GOT3 (cell line): ENCODE results near the gene SLC16A7.
"Not testable (repeated sequence)": the region's sequence is repeated elsewhere in the genome, so short reads cannot be mapped to it uniquely, and the experiment has no call there.

Experiments used
- DNase-seq: peaks from one replicate; lab custom pipeline; 2025; ENCODE audit warnings: mixed read lengths; lab: John Stamatoyannopoulos, UW

SLC16A7 gene, protein sequence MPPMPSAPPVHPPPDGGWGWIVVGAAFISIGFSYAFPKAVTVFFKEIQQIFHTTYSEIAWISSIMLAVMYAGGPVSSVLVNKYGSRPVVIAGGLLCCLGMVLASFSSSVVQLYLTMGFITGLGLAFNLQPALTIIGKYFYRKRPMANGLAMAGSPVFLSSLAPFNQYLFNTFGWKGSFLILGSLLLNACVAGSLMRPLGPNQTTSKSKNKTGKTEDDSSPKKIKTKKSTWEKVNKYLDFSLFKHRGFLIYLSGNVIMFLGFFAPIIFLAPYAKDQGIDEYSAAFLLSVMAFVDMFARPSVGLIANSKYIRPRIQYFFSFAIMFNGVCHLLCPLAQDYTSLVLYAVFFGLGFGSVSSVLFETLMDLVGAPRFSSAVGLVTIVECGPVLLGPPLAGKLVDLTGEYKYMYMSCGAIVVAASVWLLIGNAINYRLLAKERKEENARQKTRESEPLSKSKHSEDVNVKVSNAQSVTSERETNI

DNA sequence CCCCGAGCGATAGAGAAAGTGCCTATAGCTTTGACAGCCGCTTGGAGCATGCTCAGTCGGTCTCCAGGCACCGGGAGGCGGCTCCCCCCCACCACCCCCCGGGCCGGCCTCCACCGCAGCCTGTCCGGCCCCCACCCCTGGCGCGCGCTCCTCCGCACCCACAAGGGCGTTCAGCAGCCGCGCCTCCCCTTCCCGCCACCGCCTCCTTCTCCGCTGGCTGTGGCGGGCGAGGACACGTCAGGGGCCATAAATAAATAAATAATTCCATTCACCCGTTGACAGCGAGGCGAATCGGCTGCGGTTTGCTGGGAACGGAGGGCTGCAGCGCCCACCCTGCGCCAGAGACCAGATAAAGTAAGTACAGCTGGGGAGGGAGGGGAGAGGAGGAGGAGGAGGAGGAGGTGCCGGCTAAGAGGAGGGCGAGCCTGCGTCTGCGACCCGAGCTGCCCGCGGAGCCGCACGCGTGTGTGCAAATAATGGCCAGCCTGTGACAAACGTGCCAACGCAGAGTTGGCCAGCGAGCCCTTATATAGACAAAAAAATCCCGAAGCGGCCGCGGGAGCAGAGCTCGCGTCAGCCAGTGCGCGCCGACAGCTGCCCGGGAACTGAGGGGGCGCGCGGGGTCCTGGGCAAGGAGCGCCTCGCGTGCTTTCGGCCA, at the start of gene SLC16A7:
SLC16A7 (plus strand) TSS at position 147 of the 658 bp plus-strand sequence. CDS start 108,773 bp downstream, outside the sequence.
- DNase-seq, result peak; percentile 99

DNA sequence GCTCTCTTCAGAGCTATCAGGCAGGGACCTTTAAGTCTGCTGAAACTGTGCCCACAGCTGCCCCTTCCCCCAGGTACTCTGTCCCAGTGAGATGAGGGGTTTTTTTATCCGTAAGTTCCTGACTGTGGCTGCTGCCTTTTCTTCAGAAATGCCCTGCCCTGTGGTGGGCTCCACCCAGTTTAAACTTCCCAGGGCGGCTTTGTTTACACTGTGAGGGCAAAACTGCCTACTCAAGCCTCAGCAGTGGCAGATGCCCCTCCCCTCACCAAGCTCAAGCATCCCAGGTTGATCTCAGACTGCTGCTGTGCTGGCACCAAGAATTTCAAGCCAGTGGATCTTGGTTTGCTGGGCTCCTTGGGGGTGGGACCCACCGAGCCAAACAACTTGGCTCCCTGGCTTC, 46.9 kb upstream of the SLC16A7 start:
- no peak for DNase-seq

DNA sequence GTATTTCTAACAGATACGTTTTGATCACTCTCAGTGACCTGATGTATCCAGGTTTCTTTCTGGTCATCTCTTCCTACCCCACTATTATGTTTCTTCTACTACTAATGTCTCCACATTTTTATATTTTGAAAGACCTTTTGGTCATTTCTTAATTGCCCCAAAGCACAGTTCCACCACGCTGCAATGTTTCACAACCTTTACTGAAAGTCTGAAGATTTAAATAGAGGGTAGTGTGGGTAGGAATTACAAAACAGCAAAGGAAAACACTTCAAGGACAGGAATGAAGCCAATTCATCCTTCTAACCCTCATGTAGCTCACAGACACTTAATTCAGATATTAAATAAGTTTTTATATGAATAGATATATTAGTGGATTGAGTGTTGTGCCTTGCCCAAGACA, 36.1 kb upstream of the SLC16A7 start:
- DNase-seq, result no peak

DNA sequence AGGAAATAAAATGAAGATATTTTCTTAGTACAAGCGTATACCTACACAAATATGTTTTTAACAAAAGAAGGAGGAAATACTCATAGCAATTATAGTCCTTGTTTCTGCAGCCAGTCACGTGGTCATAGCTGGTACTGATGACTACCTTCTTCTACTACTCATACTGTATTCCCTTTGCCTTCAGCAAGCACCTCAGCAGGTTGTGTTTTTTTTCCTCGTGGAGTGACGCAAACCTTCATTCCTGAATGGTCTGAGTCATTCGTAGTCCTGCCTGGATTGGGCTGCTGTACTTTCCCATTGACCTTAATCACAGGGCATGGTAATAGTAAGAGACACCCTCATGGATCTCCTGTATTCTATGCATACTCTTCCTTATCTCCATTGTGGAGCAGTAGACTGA, 25.7 kb upstream of the SLC16A7 start:
- DNase-seq, result no peak

DNA sequence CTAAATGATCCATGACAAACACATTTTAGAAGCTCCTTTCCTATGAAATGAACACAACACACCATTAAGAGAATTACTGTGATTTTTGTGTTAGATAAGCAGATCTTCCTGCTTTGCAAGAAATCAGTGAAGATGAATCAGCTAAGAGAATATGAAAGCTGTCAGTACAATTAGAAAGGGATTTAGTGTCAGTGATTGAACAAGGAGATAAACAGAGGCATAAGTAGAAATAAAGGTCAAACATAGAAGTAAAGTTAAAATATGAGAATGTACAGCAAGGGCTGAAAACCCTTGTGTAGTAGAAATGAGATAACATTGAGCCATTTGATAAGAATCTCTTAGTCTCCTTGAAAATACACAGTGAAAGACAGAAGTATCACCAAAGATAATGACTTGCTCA, 21.4 kb upstream of the SLC16A7 start:
- no peak for DNase-seq

DNA sequence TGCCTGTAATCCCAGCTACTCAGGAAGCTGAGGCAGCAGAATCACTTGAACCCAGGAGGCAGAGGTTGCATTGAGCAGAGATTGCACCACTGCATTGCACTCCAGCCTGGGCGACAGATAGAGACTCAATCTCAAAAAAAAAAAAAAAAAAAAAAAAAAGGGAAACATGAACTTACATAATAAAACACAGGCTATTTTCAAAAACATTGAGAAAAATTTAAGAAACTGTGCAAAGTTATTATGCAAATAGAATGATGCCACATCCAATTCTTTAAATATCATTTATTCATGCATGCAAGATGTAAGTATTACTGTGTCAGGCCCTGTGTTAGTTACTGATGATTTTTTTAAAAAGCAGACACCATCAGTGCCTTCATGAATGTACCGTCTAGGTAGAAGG, 20.0 kb upstream of the SLC16A7 start:
- no peak for DNase-seq

DNA sequence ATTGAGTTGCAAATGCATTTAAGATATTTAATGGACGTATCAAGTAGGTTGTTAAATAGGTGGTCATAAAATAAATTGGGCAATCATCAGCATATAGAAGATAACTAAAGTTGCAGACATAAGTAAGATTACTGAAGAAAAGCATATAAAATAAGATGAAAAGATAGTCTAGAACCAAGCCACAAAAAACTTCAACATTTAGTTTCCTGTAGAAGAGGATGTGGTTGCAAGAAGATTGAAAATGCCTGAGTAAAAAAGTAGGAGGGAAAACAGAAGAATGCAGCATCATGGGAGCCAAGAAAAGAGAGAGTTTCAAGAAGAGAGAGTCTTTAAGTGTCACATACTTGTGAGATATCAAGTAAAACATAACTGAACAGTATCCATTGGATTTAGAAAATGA, 17.6 kb upstream of the SLC16A7 start:
- DNase-seq, result no peak

DNA sequence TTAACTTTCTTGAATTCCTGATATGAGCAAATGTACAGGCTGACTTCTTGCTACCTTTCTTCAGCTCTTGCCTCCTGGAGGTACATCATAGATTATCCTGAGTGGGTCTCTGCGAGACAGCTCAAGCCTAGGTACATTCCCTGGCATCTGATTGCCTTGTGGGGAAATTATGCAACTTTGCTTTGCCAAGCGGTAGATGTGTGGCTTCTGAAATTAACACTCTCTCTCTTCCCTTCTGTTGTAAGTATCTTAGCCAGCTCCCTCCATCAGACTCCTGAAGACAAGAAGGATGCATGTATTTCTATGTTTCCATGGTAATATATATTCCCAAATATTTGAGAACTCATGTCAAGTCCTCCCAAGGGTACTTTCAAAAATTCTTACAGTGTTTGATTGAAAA, 16.2 kb upstream of the SLC16A7 start:
- DNase-seq, result no peak

DNA sequence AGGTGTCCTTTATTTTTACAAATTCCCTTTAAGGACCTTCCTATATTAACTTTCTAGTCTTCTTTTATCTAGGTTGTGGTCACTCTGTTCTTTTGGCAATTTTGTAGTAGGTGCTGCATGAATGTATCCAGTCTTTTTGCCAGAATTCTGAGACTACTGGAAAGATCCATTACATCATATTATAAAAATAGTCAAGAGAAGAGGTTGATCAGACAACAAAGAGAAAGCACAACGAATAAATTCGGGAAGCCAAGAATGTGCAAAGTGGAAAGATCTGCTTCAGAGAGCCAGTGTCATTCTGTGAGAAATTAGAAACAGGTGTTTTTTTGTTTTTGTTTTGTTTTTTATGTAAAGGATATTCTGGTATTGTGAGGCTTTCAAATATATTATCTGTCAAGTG, 15.8 kb upstream of the SLC16A7 start:
- no peak for DNase-seq

DNA sequence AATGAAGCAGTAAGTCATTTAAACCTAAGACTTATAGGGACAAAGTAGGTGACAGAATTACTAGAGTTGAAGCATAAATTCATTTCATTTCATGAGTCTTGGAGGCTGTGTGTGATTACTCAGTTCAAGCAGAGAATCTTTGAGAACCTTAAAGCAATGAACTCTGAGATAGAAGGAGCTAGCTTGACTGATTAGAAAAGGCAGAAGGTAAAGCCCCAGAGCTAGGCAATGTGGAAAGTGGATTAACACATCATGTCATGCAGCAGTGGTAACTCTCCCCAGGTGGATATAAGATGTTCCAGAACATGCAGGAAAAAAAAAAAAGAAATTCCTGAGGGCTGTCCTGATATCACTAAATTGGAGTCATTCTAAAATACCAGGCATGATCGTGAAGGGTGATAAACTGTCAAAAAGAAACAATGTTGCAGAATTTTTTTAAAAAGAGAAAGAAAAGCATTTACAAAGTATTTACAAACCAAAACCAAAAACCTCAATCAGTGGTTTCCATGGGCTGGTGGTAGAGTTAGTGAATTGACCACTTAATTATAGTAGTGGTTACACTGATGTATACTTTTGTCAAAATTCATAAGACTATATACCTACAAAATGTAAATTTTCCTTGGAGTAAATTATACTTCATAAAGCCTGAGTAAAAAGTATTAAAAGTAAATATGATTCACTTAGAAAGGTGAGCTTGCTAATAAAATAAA, 12.7 kb upstream of the SLC16A7 start:
- DNase-seq, result no peak

DNA sequence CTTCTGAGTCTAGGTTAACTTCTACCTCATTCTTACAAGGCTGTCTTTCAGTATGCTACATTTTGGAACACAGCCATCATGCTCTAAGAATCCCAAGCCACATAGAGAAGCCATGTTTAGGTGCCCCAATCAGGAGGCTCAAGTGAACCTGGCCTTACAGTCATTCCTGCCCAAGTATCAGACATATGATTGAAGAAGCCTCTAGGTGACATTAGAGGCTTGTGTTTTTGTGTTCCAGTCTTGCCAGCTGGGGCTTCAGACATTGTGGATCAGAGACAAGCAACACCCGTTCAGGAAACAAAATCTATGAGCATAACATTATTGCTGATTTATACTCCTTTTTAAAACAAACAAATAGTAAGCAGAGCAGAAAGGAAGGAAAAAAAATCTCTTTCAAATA, 8.1 kb upstream of the SLC16A7 start:
- DNase-seq, result no peak

DNA sequence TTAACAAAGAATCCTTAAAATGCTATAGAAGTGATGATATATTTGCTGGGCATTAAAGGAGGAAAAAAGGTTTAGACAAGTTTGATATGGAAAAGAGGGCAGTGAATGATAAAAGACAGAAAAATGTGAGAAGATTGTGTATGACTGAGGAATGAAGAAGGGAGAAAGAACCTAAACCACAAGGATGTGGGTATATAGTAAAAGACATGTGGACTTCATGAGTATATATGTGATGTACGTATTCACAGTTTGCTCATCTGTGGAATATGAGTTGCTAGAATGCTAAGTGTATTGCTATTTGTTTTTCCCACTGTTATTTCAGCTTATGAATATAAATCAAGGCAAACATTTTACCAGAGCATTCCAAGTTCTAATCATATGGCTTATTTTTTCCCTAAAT, 2.1 kb upstream of the SLC16A7 start:
- no peak for DNase-seq

DNA sequence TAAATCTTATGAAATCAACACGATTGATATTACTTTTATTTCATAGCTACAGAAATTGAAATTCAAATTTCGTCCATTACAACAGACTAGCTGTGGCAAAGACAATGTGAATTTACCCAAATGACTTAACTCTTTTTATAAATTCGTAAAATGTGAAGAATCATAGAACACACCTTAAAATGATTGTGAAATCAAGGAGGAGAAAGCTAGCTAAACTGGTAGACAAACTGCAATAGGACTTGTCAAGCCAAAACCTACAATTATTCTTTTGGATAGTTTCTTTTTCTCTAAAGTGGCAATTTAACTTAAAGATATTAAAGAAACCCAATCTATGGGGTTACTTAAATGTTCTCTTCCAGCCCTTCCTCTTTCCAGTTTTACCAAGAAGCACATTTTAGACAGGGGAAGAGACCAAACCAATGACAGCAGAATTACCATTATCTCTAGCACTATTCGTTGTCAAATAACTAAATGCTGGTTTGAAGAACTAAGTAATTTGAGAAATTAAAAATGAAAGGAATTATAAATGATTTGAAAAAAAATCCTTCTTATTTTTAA, 807 bp upstream of the SLC16A7 start:
- no peak for DNase-seq

DNA sequence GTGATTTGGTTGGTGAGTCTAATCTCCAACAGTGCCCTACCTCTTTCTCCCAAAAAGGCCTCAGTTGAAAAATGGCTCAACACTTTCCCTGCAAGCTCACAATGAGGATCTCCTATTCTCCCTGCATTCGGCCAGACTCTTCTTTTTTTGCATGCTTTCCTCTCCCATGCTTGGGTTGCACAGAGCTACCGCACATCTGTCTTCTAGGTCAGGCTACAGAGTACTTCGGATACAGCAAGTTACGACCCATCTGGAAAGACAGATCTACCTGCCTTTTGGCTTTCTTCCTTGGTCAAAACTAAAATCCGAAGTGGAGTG, 305 bp upstream of the SLC16A7 start:
- no peak for DNase-seq

DNA sequence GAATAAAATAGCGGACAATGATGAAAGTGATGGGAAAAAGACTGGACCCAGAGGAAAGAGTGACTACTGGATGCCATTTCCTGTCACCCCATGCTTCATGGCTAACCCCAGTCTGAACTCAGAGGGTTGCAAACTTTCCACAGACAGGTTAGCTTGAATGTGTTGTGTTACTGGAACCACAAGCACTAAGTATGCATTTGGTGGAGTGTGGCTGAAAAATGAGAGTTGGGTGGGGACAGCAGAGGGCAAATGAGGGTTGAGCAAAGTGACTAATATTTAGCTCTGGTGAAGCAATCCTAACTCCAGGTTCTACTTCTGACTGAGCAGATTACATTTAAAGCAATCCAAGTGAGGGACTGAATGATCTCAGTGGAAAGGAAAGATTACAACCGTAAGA, 1.6 kb downstream of the SLC16A7 start:
- DNase-seq, result peak; percentile 96

DNA sequence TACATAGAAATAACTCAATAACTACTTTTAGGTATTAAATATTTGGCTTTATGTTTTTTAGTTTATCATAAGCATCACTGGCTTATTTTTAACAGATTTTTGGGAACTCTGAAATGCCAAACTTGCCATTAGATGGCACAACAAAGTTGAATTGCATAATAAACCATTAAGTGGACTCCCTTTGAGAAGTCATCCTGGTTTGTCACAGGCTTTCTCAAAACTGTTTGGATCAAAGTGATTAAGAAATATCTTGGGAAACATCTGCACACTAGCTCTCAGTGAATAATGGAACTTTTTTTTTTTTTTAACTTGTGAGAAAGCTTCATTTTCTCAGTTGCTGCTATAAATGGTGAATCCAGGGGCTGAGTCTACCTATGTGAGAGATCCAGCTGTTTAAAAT, 4.3 kb downstream of the SLC16A7 start:
- DNase-seq, result no peak

DNA sequence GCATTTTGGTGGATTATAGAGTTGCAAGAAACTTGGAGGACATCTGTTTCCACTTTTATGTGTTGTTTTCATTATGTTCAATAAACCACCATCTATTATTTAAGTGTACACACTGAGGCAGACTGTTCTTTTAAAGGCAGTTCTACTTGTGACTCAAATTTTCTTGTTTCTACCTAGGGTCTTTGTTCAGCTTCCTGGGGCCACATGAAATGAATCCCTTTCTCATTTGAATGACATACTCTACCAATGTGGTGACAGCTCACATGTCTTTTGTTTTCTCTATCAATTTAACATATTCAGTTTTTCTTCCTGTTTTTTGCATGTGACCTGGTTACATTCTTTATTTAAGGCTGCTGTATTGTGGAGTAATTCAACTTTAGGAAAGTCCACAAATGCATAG, 7.9 kb downstream of the SLC16A7 start:
- no peak for DNase-seq

DNA sequence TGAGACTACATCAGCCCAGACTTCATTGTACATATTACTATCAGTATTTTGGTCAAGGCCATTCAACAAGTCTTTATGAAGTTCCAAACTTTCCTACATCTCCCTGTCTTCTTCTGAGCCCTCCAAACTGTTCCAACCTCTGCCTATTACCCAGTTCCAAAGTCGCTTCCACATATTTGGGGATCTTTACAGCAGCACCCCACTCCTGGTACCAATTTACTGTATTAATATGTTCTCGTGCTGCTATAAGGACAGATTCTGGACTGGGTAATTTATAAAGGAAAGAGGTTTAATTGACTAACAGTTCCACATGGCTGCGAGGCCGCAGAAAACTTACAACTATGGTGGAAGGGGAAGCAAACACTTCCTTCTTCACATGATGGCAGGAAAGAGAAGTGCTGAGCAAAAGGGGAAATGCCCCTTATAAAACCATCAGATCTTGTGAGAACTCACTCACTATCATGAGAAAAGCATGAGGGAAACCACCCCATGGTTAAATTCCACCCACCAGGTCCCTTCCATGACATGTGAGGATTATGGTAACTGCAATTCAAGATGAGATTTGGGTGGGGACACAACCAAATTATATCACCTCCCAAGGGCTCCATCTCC, 17.1 kb downstream of the SLC16A7 start:
- not testable (repeated sequence) for DNase-seq

DNA sequence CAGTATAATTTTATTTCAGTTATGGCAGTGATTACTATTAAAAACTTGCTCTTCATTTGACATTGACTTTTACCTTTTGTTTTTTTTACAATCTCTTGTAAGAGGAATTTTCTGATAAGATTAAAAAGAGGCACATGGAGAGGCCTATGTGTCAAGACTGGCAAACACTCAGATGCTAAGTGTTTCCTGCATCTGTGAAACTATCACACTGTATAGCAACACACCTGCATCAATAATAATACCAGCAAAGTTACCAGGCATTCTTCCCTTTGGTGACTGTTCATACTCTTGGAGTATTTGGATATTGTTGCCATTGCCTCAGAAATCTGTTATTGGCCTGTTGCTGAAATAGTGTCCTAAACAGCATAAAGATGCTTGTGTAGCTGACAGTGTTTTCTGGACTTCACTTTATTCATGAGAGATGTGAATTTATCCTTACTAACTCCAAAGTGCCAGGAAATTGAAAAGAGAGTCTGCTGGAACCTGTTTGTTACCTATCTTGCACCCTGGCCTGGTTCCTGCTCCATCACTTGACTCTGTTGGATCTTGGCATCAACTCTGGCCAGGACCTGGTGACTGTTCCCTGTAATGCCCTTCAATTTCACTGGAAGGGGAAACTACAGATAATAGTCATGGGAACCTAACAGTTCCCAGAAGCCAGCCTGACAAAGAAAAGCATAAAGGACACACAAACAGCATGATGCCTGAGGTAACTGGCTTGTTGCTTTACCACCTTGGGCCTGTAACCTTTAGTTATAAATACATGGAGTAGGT, 19.8 kb downstream of the SLC16A7 start:
- no peak for DNase-seq

DNA sequence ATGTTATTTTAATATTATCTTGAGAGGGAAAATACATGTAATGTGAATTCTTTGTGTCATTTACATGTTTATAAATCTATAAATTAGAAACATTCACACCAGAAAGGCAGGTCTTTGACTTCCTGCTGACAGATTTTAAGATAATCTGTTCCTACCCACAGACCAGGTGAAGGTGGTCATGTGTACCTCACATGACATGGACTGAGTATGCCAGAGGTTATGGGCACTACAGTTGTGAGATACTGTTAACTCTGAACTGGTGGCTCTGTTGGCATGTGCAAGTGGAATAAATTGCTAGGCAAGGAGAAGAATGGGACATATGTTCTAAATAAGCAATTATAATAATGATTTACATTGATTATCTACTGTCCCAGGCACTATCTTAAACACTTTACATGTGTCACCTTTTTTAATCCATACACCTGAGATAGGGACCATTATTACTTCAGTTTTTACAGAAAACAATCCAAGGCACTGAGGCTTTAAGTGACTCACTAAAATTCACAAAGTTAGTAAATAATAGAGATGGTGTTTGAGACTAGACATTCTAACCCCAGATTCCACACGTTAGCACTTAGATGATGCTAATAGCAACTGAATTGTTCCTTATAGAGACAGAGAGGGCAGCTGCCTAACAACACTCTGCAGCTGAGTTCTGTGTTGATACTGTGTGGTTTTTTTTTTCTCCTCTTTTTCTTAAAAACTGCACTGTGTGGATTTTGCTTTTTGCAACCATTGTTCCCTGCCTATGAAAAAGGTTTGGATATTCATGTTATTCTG, 23.8 kb downstream of the SLC16A7 start:
- DNase-seq, result no peak

DNA sequence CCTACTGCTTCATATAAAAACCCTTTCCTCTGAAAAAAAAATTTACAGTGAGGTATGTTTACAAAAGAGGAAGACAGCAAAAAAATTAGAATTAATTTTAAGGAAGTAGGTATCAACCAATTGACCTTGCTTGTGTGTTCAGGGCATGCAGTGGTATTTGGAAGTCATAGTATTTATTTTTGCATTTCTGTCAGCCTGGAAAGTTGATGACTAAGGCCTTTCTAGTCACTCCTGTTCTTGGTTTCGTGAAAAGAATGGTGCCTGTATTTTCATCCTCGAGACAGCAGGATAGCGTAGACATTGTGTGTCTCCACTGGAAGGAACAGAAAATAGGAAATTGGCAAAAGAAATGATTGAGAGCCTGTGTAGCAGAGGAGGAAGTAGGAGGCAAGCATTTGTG, 24.5 kb downstream of the SLC16A7 start:
- DNase-seq, result no peak
